Upper lobe of left lung (tissue), 4 donors: Measurements from ENCODE around the gene ACAA1.

Experiments
- CTCF ChIP-seq, 6 experiments: fragments of 450-650 bp in 4 of 6; fragments of 200-600 bp in 2 of 6; sonication (generic) in 2 of 6; IDR thresholded peaks; one replicate each; pipeline ENCODE4 v1.5.1; 2016 to 2019; ENCODE audit warnings: antibody characterized with exemption in 6 of 6
- EP300 ChIP-seq, 4 donors: sonication (generic); formaldehyde crosslinking; IDR thresholded peaks; one replicate each; pipeline ENCODE4 v1.5.1; 2017; ENCODE audit warnings: antibody characterized with exemption in 4 of 4, control low read depth in 2 of 4
- POLR2AphosphoS5 ChIP-seq, 2 donors: sonication (generic); formaldehyde crosslinking; IDR thresholded peaks; one replicate each; pipeline ENCODE4 v1.5.1; 2017; ENCODE audit warnings: antibody characterized with exemption in 2 of 2

- TF ChIP-seq CTCF (IDR thresholded peaks at IDR 0.05): no peak
- TF ChIP-seq POLR2AphosphoS5 (IDR thresholded peaks at IDR 0.05): no peak
- TF ChIP-seq EP300 (IDR thresholded peaks at IDR 0.05): no peak
Measured at GRCh38 chr3:38128303-38128655, 8.6 kb downstream of the ACAA1 start.
